SU-DHL-6 (cell line): ENCODE measurements around the gene HPSE.

ENCODE experiments used
- H2AFZ ChIP-seq: fragments of 200-600 bp; sonication (generic); 2 replicates; pipeline ENCODE4 v1.6.1; 2014; ENCODE audit warnings: low read depth, mild to moderate bottlenecking, moderate library complexity, mixed read lengths, antibody characterized with exemption, low read length; ENCODE audit not compliant: severe bottlenecking
- H3F3A ChIP-seq: fragments of 200-600 bp; shearing (Covaris generic); 2 replicates; pipeline ENCODE4 v1.6.0; 2016; ENCODE audit warnings: antibody characterized with exemption, mild to moderate bottlenecking; ENCODE audit not compliant: insufficient read depth
- H3K27ac ChIP-seq: fragments of 200-600 bp; sonication (generic); 2 replicates; pipeline ENCODE4 v1.5.1; 2016; ENCODE audit warnings: low read depth, mild to moderate bottlenecking, low read length, moderate library complexity, mixed read lengths
- H3K27me3 ChIP-seq: fragments of 200-600 bp; sonication (generic), shearing (Covaris generic); 2 replicates; pipeline ENCODE4 v1.6.0; 2014; ENCODE audit warnings: mild to moderate bottlenecking, low read length
- H3K36me3 ChIP-seq: fragments of 200-600 bp; sonication (generic); 2 replicates; pipeline ENCODE4 v1.6.1; 2014; ENCODE audit warnings: mild to moderate bottlenecking, low read length, mixed read lengths
- H3K4me2 ChIP-seq: fragments of 300-600, 200-600 bp; shearing (Covaris generic), sonication (generic); 2 replicates; pipeline ENCODE4 v1.6.0; 2014; ENCODE audit warnings: low read length, low read depth, mild to moderate bottlenecking; ENCODE audit not compliant: poor library complexity, severe bottlenecking
- H3K4me3 ChIP-seq: fragments of 200-600 bp; sonication (generic); 2 replicates; pipeline ENCODE4 v1.5.1; 2014; ENCODE audit warnings: antibody characterized with exemption, low read length, mild to moderate bottlenecking, mixed read lengths; ENCODE audit not compliant: insufficient read depth, poor library complexity, severe bottlenecking
- H3K79me2 ChIP-seq: fragments of 200-600 bp; sonication (generic); 2 replicates; pipeline ENCODE4 v1.6.1; 2014; ENCODE audit warnings: mild to moderate bottlenecking, low read length, moderate library complexity; ENCODE audit not compliant: insufficient read depth
- H3K9ac ChIP-seq: fragments of 200-600 bp; sonication (generic); 2 replicates; pipeline ENCODE4 v1.7.0; 2014; ENCODE audit warnings: mild to moderate bottlenecking, low read length
- H3K9me2 ChIP-seq: fragments of 200-600 bp; sonication (generic); replicated peaks from 2 replicates; pipeline ENCODE4 v1.6.1; 2014; ENCODE audit warnings: low read length; ENCODE audit not compliant: insufficient read depth
- H3K9me3 ChIP-seq: fragments of 200-600 bp; sonication (generic); 2 replicates; pipeline ENCODE4 v1.6.1; 2014; ENCODE audit warnings: low read length, mixed read lengths; ENCODE audit not compliant: insufficient read depth
- H4K20me1 ChIP-seq: fragments of 200-600 bp; sonication (generic); 2 replicates; pipeline ENCODE4 v1.6.1; 2014; ENCODE audit warnings: low read depth, mild to moderate bottlenecking, antibody characterized with exemption, low read length, moderate library complexity, mixed read lengths
- CTCF ChIP-seq: fragments of 200-600 bp; sonication (generic); IDR thresholded peaks from one replicate; pipeline ENCODE4 v1.5.1; 2017; ENCODE audit warnings: antibody characterized with exemption, mild to moderate bottlenecking, low read length, moderate library complexity; ENCODE audit not compliant: insufficient read depth, poor library complexity, severe bottlenecking
- EZH2phosphoT487 ChIP-seq: fragments of 200-600 bp; sonication (generic), shearing (Covaris generic); conservative IDR thresholded peaks from 2 replicates; pipeline ENCODE4 v1.6.1; 2018; ENCODE audit warnings: mild to moderate bottlenecking, antibody characterized with exemption, low read length, moderate library complexity, mixed read lengths

HPSE gene

GRCh38 chr4:83315341-83315870 is 19.2 kb downstream of the HPSE start:
- Histone ChIP-seq H3K4me2 (no peak overlapping the region), H3K9me3 (no peaks in the 10 kb centered on the region), H3K79me2 (no peaks in the 10 kb centered on the region), H3K4me3 (no peak overlapping the region), H3K9me2 (no peaks in the 10 kb centered on the region), H3K27ac (no peak overlapping the region), H3K27me3 (no peaks in the 10 kb centered on the region), H3K36me3 (no peaks in the 10 kb centered on the region), H2AFZ (no peak overlapping the region), H3F3A (no peaks in the 10 kb centered on the region), H3K9ac (no peak overlapping the region), H4K20me1 (no peaks in the 10 kb centered on the region)
- no peak for TF ChIP-seq EZH2phosphoT487
- no peak for TF ChIP-seq CTCF

DNA sequence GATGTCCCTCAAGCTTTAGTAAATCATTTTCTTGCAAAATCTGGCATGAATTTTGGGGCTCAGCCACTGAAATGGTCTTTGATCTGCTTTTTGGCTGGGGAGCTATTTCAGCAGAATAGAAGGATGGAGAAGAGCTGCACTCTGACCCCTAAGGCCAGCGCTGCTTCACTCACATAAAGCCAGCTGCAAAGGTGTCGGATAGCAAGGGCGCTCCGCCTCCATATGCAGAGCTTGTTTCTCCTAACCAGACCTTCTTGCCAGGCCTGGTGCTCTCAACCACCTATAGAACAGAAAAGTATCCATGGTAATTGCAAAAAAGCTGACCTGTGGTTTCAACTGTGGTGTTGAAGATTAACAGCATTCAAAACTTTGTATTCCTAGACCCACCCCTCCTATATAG is 26.0 kb downstream of the HPSE start:
- H3K4me2 ChIP-seq, result no peak overlapping the region
- H4K20me1 ChIP-seq, result no peaks in the 10 kb centered on the region
- no peak overlapping the region for H3K27ac ChIP-seq
- H3K4me3 ChIP-seq, result no peak overlapping the region
- H3K79me2 ChIP-seq, result no peaks in the 10 kb centered on the region
- H3K36me3 ChIP-seq, result no peaks in the 10 kb centered on the region
- no peaks in the 10 kb centered on the region for H3F3A ChIP-seq
- H3K27me3 ChIP-seq, result no peaks in the 10 kb centered on the region
- no peak overlapping the region for H3K9ac ChIP-seq
- TF ChIP-seq CTCF (no peak), EZH2phosphoT487 (no peak)
- H3K9me3 ChIP-seq, result no peaks in the 10 kb centered on the region
- H2AFZ ChIP-seq, result no peak overlapping the region
- H3K9me2 ChIP-seq, result no peaks in the 10 kb centered on the region

DNA sequence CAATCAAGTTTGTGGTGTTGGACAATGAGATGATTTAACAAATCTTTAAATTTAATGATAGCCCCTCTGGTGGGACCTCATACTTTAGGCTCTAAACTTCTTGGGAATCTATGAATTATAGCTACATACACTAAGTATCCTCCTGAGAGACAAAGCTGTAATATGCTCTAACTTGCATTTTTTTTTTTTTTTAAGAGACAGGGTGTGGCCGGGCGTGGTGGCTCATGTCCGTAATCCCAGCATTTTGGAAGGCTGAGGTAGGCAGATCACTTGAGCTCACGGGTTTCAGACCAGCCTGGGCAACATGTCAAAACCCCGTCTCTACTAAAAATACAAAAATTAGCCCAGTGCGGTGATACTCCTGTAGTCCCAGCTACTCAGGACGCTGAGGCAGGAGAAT is 26.7 kb downstream of the HPSE start:
- TF ChIP-seq EZH2phosphoT487 (no peak), CTCF (no peak)
- H3K27ac ChIP-seq, result no peak overlapping the region

More for the DNA sequence above, 26.7 kb downstream of the HPSE start:
- no peaks in the 10 kb centered on the region for H3K79me2 ChIP-seq
- no peak overlapping the region for H3K4me3 ChIP-seq
- H3K4me2 ChIP-seq, result no peak overlapping the region
- no peaks in the 10 kb centered on the region for H3K36me3 ChIP-seq
- H3K9ac ChIP-seq, result no peak overlapping the region
- no peaks in the 10 kb centered on the region for H3K9me2 ChIP-seq
- no peaks in the 10 kb centered on the region for H3F3A ChIP-seq
- no peak overlapping the region for H2AFZ ChIP-seq
- H4K20me1 ChIP-seq, result no peaks in the 10 kb centered on the region
- no peaks in the 10 kb centered on the region for H3K27me3 ChIP-seq
- no peaks in the 10 kb centered on the region for H3K9me3 ChIP-seq
